HepG2 (cell line): ENCODE data around the gene SLC48A1. TPM values are rescaled to one million over a fixed set of nuclear protein-coding genes. Genes with fewer than 3 reads are reported as not detected.
A peak's percentile ranks its signal among the peaks of the same experiment; 100 is the strongest.

ENCODE experiments used
- ARNT2 ChIP-seq: sonication (generic); formaldehyde crosslinking; IDR thresholded peaks from 2 replicates; pipeline ENCODE4 v1.8.0; 2022; ENCODE audit warnings: mild to moderate bottlenecking, low read depth, missing genetic modification reagents, moderate library complexity
- ATM ChIP-seq: fragments of 450-650 bp; IDR thresholded peaks from 2 replicates; pipeline ENCODE4 v1.7.1; 2017; ENCODE audit warnings: mild to moderate bottlenecking, borderline replicate concordance
- DPF2 ChIP-seq: sonication (generic); formaldehyde crosslinking; IDR thresholded peaks from 2 replicates; pipeline ENCODE4 v1.4.0; 2020; ENCODE audit warnings: mild to moderate bottlenecking, low read depth, missing genetic modification reagents, borderline replicate concordance
- ELF1 ChIP-seq: sonication (generic); formaldehyde crosslinking; IDR thresholded peaks from 2 replicates; pipeline ENCODE4 v1.4.0; 2020; ENCODE audit warnings: missing genetic modification reagents
- MTF2 ChIP-seq: sonication (generic); formaldehyde crosslinking; IDR thresholded peaks from 2 replicates; pipeline ENCODE4 v1.5.0; 2020; ENCODE audit warnings: missing genetic modification reagents, borderline replicate concordance
- PAX8 ChIP-seq: sonication (generic); formaldehyde crosslinking; IDR thresholded peaks from 2 replicates; pipeline ENCODE4 v1.8.0; 2022; ENCODE audit warnings: mild to moderate bottlenecking, missing genetic modification reagents, borderline replicate concordance
- STAG1 ChIP-seq: sonication (generic); formaldehyde crosslinking; IDR thresholded peaks from 2 replicates; pipeline ENCODE4 v1.4.0; 2020; ENCODE audit warnings: missing genetic modification reagents
- TEAD2 ChIP-seq: sonication (generic); formaldehyde crosslinking; IDR thresholded peaks from 2 replicates; pipeline ENCODE4 v1.9.0; 2021; ENCODE audit warnings: missing genetic modification reagents
- TP53 ChIP-seq: sonication (generic); formaldehyde crosslinking; conservative IDR thresholded peaks from 2 replicates; pipeline ENCODE4 v1.4.0; 2020; ENCODE audit warnings: missing genetic modification reagents
- XBP1 ChIP-seq: sonication (generic); formaldehyde crosslinking; IDR thresholded peaks from 2 replicates; pipeline ENCODE4 v1.5.0; 2020; ENCODE audit warnings: missing genetic modification reagents
- XRCC5 ChIP-seq: fragments of 200-400 bp; formaldehyde crosslinking; optimal IDR thresholded peaks from 2 replicates; pipeline ENCODE3; 2017; ENCODE audit warnings: mild to moderate bottlenecking, low read length
- ZBTB7B ChIP-seq: sonication (generic); formaldehyde crosslinking; IDR thresholded peaks from 2 replicates; pipeline ENCODE4 v1.4.0; 2020; ENCODE audit warnings: missing genetic modification reagents
- ZNF207 ChIP-seq: fragments of 450-650 bp; IDR thresholded peaks from 2 replicates; pipeline ENCODE4 v1.6.1; 2016; ENCODE audit warnings: antibody characterized with exemption, borderline replicate concordance
- ZNF256 ChIP-seq: sonication (generic); formaldehyde crosslinking; conservative IDR thresholded peaks from 2 replicates; pipeline ENCODE4 v1.4.0; 2020; ENCODE audit warnings: missing genetic modification reagents
- ZNF282 ChIP-seq: fragments of 450-650 bp; IDR thresholded peaks from 2 replicates; pipeline ENCODE4 v1.6.1; 2018; ENCODE audit not compliant: partially characterized antibody
- ZNF296 ChIP-seq: sonication (generic); formaldehyde crosslinking; conservative IDR thresholded peaks from 2 replicates; pipeline ENCODE4 v1.5.0; 2020; ENCODE audit warnings: mild to moderate bottlenecking, missing genetic modification reagents
- ZNF326 ChIP-seq: sonication (generic); formaldehyde crosslinking; IDR thresholded peaks from 2 replicates; pipeline ENCODE4 v1.4.0; 2020; ENCODE audit warnings: missing genetic modification reagents, borderline replicate concordance
- ZNF383 ChIP-seq: sonication (generic); formaldehyde crosslinking; IDR thresholded peaks from 2 replicates; pipeline ENCODE4 v1.4.0; 2020; ENCODE audit warnings: missing genetic modification reagents, mild to moderate bottlenecking, borderline replicate concordance
- ZNF432 ChIP-seq: sonication (generic); formaldehyde crosslinking; IDR thresholded peaks from 2 replicates; pipeline ENCODE4 v1.5.0; 2020; ENCODE audit warnings: missing genetic modification reagents, mild to moderate bottlenecking, borderline replicate concordance
- polyA plus RNA-seq, 8 experiments: library from polyadenylated mRNA; depleted of rRNA in 3 of 8; stranded (reverse) in 7 of 8; unstranded in 1 of 8; fragments of >200 nt; fragmentation: Illumina TruSeq in 4 of 8; extraction: Trizol in 4 of 8; gene quantifications; 2 replicates each; pipeline versions ENCODE4 v1.2.1 to v1.2.3, GENCODE V29; 2011 to 2016; ENCODE audit warnings: low read depth in 4 of 8, missing spikeins in 1 of 8, mixed read lengths in 1 of 8; ENCODE audit not compliant: insufficient read depth in 1 of 8
- total RNA-seq, 5 experiments: library from RNA; depleted of rRNA; stranded (reverse); fragments of >200 nt; fragmentation: Illumina TruSeq; extraction: Trizol; gene quantifications; 2 replicates each; pipeline ENCODE4 v1.2.3, GENCODE V29; 2016; ENCODE audit warnings: low read depth in 1 of 5
- TF ChIP-seq, protein P1 (sequence below): sonication (generic); formaldehyde crosslinking; IDR thresholded peaks from 2 replicates; pipeline ENCODE4 v1.8.1; 2023; ENCODE audit warnings: mild to moderate bottlenecking, inconsistent platforms, moderate library complexity, missing genetic modification reagents, borderline replicate concordance
- TF ChIP-seq, protein P2 (sequence below): sonication (generic); formaldehyde crosslinking; IDR thresholded peaks from 2 replicates; pipeline ENCODE4 v1.8.1; 2022; ENCODE audit warnings: low read depth, mild to moderate bottlenecking, missing genetic modification reagents
- TF ChIP-seq, protein P3 (sequence below): sonication (generic); formaldehyde crosslinking; IDR thresholded peaks from 2 replicates; pipeline ENCODE4 v1.4.0; 2020; ENCODE audit warnings: low read depth, missing genetic modification reagents

SLC48A1 gene
- total and polyA plus RNA-seq, 2 of the 13 experiments (the other 11 are each of a cell fraction or from before 2014, with no cell fraction given): 2.2 to 3.7 TPM

DNA sequence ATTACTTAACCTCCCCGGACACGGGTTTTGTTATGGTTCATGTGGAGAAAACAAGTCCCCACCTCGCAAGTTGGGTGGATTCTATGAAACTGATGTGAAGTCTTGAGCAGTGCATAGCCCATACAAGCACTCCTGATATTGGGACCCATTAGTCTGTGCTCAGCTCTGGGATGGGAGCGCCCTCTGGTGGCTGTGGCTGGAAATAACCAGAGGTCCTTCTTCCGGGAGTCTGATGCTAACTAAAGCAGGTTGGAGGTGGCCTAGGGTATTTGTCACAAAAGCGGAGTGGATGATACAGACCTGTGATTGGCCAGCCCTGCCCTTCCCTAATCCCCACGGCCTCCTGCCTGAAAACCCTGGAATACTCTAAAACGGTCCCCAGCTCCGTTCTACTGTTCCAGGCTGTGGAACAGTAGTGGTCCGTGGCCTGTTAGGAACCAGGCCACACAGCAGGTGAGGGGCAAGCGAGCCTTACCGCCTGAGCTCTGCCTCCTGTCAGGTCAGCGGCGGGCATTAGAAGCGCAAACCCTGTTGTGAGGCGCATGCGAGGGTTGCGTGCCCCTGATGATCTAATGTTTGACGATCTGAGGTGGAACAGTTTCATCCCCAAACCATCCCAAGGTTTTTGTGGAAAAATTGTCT lies 6.4 kb downstream of the SLC48A1 start (continued):
- TF ChIP-seq TP53: no peak
- TF ChIP-seq ZNF282: no peak
- no peak for TF ChIP-seq DPF2 (CRISPR knock-in tag)
- no peak for TF ChIP-seq TEAD2 (CRISPR knock-in tag)
- TF ChIP-seq ZNF432 (CRISPR knock-in tag): no peak
- TF ChIP-seq, protein P1, sequence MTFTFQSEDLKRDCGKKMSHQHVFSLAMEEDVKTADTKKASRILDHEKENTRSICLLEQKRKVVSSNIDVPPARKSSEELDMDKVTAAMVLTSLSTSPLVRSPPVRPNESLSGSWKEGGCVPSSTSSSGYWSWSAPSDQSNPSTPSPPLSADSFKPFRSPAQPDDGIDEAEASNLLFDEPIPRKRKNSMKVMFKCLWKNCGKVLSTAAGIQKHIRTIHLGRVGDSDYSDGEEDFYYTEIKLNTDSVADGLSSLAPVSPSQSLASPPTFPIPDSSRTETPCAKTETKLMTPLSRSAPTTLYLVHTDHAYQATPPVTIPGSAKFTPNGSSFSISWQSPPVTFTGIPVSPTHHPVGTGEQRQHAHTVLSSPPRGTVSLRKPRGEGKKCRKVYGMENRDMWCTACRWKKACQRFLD (CRISPR knock-in tag): no peak
- TF ChIP-seq, protein P2, sequence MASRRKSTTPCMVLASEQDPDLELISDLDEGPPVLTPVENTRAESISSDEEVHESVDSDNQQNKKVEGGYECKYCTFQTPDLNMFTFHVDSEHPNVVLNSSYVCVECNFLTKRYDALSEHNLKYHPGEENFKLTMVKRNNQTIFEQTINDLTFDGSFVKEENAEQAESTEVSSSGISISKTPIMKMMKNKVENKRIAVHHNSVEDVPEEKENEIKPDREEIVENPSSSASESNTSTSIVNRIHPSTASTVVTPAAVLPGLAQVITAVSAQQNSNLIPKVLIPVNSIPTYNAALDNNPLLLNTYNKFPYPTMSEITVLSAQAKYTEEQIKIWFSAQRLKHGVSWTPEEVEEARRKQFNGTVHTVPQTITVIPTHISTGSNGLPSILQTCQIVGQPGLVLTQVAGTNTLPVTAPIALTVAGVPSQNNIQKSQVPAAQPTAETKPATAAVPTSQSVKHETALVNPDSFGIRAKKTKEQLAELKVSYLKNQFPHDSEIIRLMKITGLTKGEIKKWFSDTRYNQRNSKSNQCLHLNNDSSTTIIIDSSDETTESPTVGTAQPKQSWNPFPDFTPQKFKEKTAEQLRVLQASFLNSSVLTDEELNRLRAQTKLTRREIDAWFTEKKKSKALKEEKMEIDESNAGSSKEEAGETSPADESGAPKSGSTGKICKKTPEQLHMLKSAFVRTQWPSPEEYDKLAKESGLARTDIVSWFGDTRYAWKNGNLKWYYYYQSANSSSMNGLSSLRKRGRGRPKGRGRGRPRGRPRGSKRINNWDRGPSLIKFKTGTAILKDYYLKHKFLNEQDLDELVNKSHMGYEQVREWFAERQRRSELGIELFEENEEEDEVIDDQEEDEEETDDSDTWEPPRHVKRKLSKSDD: no peak
- TF ChIP-seq STAG1 (CRISPR knock-in tag): peak; percentile 89
- TF ChIP-seq ZNF296 (CRISPR knock-in tag): no peak
- TF ChIP-seq, protein P3, sequence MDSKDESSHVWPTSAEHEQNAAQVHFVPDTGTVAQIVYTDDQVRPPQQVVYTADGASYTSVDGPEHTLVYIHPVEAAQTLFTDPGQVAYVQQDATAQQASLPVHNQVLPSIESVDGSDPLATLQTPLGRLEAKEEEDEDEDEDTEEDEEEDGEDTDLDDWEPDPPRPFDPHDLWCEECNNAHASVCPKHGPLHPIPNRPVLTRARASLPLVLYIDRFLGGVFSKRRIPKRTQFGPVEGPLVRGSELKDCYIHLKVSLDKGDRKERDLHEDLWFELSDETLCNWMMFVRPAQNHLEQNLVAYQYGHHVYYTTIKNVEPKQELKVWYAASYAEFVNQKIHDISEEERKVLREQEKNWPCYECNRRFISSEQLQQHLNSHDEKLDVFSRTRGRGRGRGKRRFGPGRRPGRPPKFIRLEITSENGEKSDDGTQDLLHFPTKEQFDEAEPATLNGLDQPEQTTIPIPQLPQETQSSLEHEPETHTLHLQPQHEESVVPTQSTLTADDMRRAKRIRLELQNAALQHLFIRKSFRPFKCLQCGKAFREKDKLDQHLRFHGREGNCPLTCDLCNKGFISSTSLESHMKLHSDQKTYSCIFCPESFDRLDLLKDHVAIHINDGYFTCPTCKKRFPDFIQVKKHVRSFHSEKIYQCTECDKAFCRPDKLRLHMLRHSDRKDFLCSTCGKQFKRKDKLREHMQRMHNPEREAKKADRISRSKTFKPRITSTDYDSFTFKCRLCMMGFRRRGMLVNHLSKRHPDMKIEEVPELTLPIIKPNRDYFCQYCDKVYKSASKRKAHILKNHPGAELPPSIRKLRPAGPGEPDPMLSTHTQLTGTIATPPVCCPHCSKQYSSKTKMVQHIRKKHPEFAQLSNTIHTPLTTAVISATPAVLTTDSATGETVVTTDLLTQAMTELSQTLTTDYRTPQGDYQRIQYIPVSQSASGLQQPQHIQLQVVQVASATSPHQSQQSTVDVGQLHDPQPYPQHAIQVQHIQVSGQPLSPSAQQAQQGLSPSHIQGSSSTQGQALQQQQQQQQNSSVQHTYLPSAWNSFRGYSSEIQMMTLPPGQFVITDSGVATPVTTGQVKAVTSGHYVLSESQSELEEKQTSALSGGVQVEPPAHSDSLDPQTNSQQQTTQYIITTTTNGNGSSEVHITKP (CRISPR knock-in tag): no peak
- TF ChIP-seq ARNT2 (CRISPR knock-in tag): no peak
- TF ChIP-seq MTF2 (CRISPR knock-in tag): no peak
- TF ChIP-seq ATM: no peak
- no peak for TF ChIP-seq XBP1
- TF ChIP-seq ZNF207: no peak
- no peak for TF ChIP-seq PAX8 (CRISPR knock-in tag)
- peak; percentile 78 for TF ChIP-seq XRCC5
- peak; percentile 80 for TF ChIP-seq ELF1 (CRISPR knock-in tag)
- TF ChIP-seq ZNF383: no peak
- no peak for TF ChIP-seq ZBTB7B (CRISPR knock-in tag)
- no peak for TF ChIP-seq ZNF326 (CRISPR knock-in tag)
- TF ChIP-seq ZNF256: no peak
